HG03280 (cell line): ENCODE results near the gene SLC1A3.
"Not testable (repeated sequence)": the region's sequence is repeated elsewhere in the genome, so short reads cannot be mapped to it uniquely, and the experiment has no call there.

ENCODE experiments used
- ATAC-seq: cut with Tn5 transposase; IDR thresholded peaks from one replicate; pipeline ENCODE4 v1.9.1; 2021; ENCODE audit warnings: mild to moderate bottlenecking, moderate library complexity; ENCODE audit not compliant: unreplicated experiment

Gene SLC1A3

DNA sequence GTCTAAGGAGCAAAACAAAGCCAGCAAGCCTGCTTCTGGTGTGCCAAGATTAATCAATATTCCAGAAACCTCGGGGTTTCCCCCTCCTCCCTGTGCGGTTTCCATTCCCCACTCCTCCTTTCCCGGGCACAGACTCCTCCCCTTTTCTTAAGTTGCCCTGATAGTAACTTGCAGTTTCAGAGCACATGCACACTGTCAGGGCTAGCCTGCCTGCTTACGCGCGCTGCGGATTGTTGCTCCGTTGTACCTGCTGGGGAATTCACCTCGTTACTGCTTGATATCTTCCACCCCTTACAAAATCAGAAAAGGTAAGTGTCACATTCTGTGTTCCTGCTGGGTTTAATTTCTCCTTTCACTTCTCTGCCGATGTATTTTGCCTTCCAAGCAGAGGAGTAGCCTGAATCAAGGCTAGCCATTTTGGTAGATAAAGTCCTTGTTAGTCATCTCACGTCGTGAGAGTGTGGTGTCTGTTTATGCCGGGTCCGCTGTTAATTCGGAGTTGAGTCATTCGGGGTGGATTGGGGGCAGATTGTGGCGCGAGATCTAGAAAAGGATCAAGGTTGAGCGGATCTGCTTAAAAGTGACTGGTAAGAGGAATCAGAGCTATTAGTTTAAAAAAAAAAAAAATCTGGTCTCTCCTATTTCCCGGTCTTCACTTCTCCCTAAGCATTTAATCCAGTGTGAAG, at the start of gene SLC1A3:
Gene SLC1A3 (plus strand): TSS at position 179 of the 686 bp plus-strand sequence. CDS start 1,818 bp downstream, outside the sequence.
- ATAC-seq, result peak; percentile 89

DNA sequence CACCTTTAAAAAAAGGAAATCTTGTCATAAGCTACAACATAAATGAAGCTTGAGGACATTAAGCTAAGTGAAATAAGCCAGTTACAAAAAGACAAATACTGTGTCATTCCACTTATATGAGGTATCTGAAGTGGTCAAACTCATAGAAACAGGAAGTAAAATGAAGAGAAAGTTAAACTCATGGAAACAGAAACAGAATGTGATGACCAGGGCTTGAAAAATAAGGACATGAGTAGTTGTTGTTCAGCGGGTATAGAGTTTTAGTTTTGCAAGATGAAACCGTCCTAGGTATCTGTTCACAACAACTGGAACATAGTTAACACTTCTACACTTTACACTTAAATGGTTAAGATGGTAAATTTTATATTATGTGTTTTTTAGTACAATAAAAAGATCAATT, 47.8 kb upstream of the SLC1A3 start:
- no peak for ATAC-seq

DNA sequence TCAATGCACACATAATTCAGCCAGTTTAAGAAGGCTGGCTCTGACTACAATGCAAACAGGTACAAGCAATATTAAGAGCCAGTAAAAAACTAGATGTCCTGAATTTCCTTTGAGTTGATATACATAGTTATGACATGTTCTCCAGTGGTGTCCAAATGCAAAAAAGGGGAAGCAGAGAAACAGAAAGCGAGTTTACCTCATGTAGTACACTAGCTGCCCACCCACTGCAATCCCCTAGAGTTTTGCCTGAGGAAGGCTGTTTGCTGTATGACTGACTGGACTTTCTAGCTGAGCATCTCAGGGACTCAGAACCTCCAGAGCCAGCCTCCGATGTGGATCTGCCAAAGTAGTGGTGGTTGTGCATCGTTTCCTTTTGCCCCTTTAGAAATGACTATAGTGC, 44.8 kb upstream of the SLC1A3 start:
- no peak for ATAC-seq

DNA sequence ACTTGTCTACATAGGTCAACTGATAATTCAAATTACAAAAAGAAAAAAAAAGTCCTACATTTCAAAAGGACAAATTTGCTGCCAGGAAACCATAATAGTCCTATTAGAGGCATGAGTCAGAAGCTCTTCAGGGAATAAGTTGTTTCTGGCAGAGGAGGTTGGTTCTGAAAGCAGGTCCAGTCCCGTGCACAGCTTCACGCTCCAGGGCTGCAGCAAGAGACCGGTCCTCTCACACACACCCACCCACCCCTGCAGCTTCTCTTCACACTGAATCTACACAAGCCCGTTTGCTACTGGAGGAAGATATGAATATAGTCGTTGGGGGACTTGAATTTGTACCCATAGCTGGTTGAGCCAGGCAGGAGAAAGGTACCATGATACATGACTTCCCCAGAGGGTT, 36.9 kb upstream of the SLC1A3 start:
- ATAC-seq, result no peak

DNA sequence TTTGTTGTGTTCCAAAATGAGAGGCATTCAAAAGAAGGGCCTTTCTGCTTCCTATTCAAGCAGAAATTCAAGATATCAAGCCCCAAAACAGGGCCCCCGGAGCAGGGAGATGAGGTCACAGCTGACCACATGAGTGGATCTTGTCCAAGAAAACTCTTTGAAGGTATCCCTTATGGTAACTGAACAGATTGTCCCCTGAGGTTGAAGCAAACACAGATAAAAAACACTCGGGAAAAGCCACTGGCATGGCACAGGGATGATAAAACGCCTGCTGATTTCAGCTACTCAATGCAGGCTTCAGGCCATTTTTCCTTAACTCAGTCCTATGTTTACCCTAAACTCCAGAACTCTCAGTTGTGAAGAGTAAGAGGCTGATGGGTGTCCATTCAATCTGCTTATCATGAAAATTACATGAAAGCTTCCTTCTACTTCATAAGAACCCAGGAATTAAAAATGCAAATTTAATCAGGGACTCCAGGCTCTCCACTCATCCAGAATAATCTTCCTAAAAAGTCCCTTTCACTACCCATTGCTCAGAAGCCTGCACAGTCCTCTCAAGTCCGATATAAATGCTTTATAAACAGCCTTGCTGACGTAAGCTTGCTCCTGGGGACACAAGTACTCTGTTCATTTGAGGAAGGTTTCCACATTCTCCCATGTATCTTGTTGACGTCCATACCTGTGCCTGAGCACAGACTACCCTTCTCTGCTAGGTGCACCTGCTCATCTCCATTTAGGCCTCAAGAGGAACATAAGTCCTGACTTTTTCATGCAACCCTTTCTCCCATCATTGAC, 35.9 kb upstream of the SLC1A3 start:
- no peak for ATAC-seq

DNA sequence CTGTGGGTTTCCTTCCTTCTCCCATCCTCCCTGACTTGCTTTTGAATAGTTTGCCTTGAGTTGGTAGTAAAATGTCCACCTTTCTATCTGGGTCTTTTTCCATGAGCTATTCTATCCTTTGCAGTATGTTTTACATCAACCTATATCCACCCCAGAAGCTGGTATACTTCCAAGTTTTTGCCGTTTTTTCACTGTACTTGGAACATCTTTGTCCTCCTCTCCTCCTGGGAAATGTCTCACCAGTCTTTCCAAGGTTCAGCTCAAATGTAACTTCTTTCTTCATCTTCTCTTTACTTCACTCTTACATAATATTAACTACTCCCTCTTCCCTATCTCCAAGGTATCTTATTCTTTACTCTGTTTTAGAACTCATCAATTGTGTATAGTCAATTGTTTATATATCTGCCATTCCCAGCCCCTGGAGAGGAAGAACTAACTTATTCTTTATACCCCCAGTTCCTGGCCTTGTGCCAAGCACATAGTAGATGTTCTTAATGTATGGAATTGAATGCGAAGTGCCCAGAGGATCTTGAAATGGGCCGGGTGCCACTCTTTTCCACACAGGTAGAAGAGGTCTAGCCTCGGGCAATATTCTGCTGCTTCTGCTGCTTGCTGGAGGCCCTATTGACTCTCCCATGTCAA, 34.9 kb upstream of the SLC1A3 start:
- no peak for ATAC-seq

DNA sequence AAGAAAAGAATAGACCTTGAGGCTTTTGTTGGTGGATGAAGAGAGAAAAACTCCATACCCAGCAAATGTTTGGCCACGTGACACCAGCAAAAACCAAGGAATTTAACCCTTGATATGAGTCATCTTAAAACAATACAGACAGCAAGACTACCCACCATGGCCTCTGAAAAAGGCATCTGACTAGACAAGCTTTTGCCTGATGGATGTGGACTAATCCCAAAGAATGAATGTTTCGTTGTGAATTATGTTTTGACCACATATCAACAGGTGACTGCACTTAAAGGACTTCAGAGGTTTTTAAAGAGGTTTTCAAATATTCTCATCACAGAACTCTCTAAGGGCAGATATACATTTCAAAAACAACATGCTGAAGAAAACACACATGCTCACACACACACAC, 33.0 kb upstream of the SLC1A3 start:
- ATAC-seq, result no peak

DNA sequence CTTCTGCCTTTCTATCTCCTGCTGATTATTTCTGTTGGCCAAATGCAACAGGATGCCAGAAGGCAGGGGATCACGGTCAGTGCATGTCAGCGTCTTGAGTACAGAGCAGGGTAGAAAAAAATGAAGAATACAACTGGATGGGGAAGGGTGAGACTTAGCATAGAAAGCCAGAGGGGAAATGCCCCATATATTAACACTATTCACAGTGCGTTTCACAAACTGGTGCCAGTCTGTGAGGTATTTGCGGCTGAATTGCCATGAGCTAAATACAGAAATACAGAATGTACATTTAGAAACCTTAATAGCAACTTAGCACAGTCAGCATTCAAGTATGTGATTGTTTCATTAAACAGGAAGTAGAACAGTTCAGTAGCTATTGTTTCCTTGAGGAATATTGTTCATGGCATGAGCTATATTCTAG, 31.0 kb upstream of the SLC1A3 start:
- ATAC-seq, result no peak

DNA sequence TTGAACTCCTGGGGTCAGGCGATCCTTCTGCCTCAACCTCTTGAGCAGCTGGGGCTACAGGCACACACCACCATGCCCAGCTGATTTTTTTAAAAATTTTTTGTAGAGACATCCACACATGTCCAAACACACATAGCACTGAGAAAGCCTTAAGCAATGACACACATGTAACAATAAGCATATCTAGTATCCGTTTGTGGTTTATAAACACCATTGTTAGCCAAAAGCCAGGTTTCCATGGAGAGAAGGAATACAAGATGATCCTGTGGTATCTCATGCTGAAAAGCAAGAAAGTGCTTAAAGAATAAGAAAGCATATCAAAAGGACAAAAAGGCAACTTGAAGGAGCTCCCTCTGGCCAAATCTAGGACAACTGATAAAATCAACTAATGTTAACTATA, 29.7 kb upstream of the SLC1A3 start:
- no peak for ATAC-seq

DNA sequence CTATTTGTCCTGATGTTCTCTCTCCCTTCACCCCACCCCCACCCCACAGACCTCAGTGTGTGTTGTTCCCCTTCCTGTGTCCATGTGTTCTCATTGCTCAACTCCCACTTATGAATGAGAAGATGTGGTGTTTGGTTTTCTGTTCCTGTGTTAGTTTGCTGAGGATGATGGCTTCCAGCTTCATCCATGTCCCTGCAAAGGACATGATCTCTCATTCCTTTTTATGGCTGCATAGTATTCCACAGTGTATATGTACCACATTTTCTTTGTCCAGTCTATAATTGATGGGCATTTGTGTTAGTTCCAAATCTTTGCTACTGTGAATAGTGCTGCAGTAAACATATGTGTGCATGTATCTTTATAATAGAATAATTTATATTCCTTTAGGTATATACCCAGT, 26.5 kb upstream of the SLC1A3 start:
- not testable (repeated sequence) for ATAC-seq

DNA sequence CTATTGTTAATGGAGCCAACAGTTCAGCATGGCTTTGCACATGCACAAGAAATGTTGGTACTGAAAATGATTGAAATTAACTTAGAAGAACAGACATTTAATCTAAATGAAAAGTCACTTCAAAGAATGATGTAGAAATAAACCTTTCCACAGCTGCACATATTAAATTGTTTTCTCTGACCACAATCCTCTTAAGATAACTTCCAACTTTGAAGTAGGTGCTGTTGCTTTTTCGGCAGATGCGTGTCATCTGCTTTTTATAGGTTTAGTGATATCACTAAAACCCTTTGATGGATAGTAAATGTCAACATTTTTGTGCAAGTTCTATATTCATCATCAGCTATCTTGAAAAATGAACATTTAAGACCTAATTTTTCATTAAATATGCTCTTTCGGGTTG, 25.3 kb upstream of the SLC1A3 start:
- ATAC-seq, result no peak

DNA sequence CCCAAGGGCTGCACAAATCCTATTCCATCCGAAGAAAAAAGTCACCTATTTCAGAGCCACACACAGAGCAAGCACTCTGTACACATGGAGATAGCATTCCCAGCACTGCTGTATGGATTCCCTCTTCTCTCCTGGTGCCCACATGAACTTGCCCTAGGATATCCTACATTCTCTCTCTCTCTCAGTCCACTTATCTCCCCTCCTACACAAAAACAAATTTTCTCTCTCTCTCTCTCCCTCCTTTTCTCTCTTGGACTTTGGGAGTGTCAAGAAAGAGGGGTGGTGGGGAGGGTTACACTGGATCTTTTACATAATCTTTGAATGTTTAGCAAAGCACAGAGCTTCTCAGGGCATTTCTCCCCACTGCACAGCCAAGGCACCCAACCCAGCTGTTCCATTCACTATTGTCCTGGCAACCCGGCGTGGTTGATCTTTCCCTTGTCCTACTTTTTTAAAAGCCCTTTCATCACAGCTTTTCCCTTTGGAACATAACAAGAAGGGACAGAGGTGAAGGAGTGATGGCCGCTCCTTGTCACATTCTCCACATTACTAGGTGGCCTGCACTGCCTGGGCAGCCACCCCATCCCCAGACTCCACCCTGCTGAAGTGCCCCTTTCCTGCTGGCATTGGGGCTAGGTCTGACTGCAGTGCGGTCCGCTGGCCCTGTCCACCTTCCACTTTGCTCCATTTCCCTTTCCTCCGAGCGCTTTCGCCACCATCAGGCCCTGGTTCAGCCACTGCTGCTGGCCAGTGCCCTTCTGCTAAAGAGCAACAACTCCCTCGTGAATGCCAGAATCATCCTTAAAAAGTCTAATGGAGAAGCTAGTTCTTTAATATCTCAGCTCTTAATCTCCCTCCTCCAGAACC, 22.2 kb upstream of the SLC1A3 start:
- ATAC-seq, result no peak

DNA sequence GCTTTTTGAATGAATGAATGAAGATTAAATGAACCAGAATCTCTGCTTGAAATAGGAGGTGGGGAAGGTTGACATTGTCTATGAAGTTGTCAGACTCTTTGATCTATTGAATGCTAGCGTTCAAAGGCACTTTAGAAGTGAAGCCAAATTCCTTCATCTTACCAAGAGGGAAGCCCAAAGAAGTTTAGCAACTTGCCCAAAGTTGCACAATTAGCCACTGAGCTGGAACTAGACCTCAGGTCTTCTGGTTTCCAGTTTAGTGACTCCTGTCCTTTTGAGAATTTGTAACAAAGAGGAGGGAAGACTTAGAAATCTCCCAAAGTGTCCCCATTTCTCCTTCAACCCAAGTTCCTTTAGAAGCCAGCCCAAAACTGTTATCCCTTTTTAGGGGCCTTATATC, 20.7 kb upstream of the SLC1A3 start:
- no peak for ATAC-seq

DNA sequence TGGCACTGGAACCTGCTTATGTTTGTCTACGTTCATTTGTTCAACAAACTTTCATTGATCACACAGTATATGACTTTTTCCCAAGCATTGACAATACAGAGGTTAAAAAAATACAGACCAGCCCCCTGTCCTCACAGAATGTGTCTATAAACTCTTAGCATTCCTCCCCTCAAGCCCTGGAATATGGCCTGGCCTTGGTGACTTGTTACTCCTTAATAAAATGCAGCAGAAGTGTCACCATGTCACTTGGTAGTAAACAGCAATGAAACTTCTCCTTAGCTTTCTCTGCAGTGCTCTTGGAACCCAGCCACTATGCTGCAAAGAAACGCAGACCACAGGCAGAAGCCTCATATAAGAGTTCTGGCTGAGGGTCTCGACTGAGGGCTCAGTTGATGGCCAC, 19.1 kb upstream of the SLC1A3 start:
- no peak for ATAC-seq

DNA sequence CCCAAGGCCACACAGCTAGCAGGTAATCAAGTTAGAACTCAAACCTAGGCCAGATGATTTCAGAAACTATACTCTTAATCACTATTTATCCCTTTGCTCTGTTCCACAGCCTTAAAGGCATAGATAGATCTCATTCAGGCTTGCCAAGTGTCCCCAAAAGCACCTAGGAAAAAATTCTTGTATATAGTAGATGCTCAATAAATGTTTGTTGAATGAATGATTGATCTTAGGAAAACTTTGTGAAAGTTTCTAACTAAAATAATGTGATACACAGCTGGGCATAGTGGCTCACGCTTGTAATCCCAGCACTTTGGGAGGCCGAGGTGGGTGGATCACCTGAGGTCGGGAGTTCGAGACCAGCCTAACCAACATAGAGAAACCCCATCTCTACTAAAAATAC, 16.7 kb upstream of the SLC1A3 start:
- not testable (repeated sequence) for ATAC-seq

DNA sequence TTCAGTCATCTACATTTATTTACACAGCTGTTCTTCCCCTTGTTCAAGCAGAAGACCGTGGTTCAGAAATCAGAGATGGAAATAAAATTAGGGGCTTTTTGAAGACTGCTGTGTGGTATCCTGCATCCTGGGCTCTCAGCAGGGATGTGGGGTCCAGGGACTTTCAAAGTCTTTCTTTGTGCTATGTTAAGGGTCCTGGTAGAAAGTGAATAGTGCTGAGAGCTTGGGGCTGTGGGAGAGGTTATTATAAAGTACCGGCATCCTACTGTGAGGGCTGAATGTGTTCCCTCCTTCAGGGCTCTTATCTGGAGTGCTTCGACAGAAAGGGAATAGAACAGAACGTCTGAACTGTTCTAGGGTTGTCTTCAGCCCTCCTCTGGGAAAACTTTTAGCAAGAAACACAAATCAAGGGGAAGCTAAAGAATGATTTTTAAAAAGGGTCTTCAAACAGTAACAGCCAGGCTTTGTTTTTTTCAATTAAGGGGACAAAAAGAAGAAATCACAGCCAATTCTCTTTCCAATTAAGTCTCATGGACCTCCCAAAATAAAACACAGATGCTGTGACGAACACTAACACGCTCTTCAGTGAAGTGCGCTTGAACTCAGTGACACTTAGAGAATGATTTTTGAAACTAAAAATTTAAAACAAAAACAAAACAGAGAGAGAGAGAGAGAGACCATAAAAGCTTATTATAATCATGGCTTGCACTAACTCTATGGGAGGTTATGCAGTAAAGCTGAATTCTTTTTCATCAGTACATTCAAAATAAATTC, 15.7 kb upstream of the SLC1A3 start:
- no peak for ATAC-seq

DNA sequence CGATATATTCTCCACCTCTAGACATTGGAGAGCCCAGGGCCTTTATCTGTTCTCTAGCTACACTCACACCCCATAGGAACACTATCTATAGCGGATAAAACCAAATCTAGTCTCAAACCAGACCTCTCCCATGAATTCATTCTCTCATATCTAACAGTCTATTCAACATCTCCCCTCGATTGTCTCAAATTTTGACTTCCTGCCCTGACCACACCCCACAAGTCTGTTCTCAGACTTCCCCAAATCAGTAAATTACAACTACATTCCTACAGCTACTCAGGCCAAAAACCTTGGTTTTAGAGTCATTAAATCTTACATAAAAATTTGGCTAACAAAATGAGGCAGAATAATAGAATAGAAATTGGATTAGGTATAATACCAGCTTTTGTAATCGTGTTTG, 12.5 kb upstream of the SLC1A3 start:
- ATAC-seq, result no peak

DNA sequence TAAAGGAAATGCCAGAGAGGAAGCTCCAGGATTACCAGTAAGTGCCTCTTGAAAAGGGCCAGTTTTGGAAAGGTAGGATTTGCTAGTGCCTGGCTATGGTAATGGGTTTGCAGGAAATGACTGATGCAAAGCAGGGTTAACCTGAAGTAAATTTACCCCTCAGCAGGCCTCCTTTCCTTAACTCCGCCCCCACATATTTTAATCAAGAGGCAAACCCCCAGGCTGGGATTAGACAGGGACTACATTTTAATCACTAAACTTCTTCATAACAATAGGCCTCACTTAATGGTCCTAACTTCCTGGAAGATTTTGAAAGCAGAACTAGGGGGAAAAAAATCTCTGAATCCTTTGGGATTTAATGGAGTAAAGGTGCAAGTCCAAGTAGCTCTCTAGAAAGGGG, 10.2 kb upstream of the SLC1A3 start:
- ATAC-seq, result no peak

DNA sequence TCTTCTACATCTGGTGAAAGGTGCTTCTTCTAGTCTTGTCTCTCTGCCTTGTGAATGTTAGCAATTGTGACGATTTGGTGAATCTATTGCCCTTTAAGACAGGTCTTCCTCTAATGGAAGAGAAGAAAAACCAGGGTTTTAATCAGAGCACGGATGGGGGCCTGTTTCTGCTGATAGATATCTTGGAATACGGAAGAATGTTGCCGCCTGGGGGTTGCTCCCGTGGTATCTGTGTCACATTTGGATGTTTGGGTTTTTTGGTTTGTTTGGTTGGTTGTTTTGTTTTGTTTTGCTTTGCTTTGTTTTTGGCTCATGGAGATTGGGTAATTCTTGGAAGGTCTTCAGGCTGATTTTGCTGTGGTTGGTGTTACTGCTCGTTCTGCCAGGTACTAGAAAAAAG, 9.7 kb upstream of the SLC1A3 start:
- ATAC-seq, result no peak

DNA sequence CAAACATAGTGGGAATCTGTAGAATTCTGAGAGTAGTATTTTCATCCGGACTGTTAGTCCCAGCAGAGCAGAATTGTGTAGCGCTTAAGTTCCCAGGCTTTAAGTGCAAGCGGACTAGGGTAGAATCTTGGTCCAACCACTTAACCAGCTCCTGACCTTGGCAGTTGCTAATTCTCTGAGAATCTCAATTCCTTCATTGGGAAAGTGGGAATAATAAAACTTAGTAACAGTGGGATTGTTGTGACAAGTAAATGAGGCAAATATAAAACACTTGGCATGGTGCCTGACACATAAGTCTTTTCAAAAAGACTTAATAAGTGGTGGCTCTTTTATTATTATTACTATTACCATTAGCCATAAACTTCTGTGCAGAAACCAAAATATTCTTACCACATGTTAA, 8.4 kb upstream of the SLC1A3 start:
- no peak for ATAC-seq
